GF-D8 (cell line): Measurements from ENCODE around the gene SPTBN2.
"Not testable (repeated sequence)": the region's sequence is repeated elsewhere in the genome, so short reads cannot be mapped to it uniquely, and the experiment has no call there.

ENCODE experiments used
- DNase-seq: peaks from one replicate; lab custom pipeline; 2025; lab: John Stamatoyannopoulos, UW

The SPTBN2 gene

GRCh38 chr11:66684635-66685034, 44.4 kb downstream of the SPTBN2 start:
- DNase-seq: no peak

GRCh38 chr11:66683877-66684276, 45.1 kb downstream of the SPTBN2 start:
- no peak for DNase-seq

GRCh38 chr11:66680966-66681645, 47.9 kb downstream of the SPTBN2 start:
- DNase-seq: no peak

GRCh38 chr11:66677599-66678375, 51.2 kb downstream of the SPTBN2 start, which contains the start of gene RBM4B:
RBM4B (minus strand) TSS chr11:66677887; CDS start chr11:66677079, 808 bp downstream.
- peak; percentile 82 for DNase-seq

GRCh38 chr11:66676931-66677598, 52.0 kb downstream of the SPTBN2 start:
- no peak for DNase-seq

GRCh38 chr11:66676282-66676919, 52.6 kb downstream of the SPTBN2 start:
- DNase-seq: no peak

GRCh38 chr11:66674964-66675602, 53.9 kb downstream of the SPTBN2 start:
- DNase-seq: no peak

- DNase-seq: no peak
Observed at GRCh38 chr11:66670816-66671215, 58.2 kb downstream of the SPTBN2 start.

- DNase-seq: no peak
Observed at GRCh38 chr11:66665369-66665768, 63.6 kb downstream of the SPTBN2 start.

- DNase-seq: no peak
Observed at GRCh38 chr11:66663741-66664296, 65.2 kb downstream of the SPTBN2 start.

- DNase-seq: peak; percentile 45
Observed at GRCh38 chr11:66659763-66660162, 69.3 kb downstream of the SPTBN2 start.

- no peak for DNase-seq
Observed at GRCh38 chr11:66653123-66653522, 75.9 kb downstream of the SPTBN2 start.

GRCh38 chr11:66652651-66653050, 76.4 kb downstream of the SPTBN2 start:
- no peak for DNase-seq

- DNase-seq: no peak
Observed at GRCh38 chr11:66651016-66651415, 78.0 kb downstream of the SPTBN2 start.

GRCh38 chr11:66649903-66650302, 79.1 kb downstream of the SPTBN2 start:
- no peak for DNase-seq

- no peak for DNase-seq
Observed at GRCh38 chr11:66646828-66647227, 82.2 kb downstream of the SPTBN2 start.

GRCh38 chr11:66643745-66644437, 85.1 kb downstream of the SPTBN2 start:
- no peak for DNase-seq

- DNase-seq: no peak
Observed at GRCh38 chr11:66641834-66642233, 87.2 kb downstream of the SPTBN2 start.

- not testable (repeated sequence) for DNase-seq
Observed at GRCh38 chr11:66639814-66640340, 89.1 kb downstream of the SPTBN2 start.

GRCh38 chr11:66639066-66639813, 89.8 kb downstream of the SPTBN2 start:
- no peak for DNase-seq
